Germinal center (tissue), 1 donor: ENCODE data around the gene DSG2.
"Not testable (repeated sequence)": the region's sequence is repeated elsewhere in the genome, so short reads cannot be mapped to it uniquely, and the experiment has no call there.

Experiments
- DNase-seq: peaks from one replicate; pipeline ENCODE4 v3.0.0; 2012; ENCODE audit warnings: mixed read lengths, low spot score

Gene DSG2

DNA sequence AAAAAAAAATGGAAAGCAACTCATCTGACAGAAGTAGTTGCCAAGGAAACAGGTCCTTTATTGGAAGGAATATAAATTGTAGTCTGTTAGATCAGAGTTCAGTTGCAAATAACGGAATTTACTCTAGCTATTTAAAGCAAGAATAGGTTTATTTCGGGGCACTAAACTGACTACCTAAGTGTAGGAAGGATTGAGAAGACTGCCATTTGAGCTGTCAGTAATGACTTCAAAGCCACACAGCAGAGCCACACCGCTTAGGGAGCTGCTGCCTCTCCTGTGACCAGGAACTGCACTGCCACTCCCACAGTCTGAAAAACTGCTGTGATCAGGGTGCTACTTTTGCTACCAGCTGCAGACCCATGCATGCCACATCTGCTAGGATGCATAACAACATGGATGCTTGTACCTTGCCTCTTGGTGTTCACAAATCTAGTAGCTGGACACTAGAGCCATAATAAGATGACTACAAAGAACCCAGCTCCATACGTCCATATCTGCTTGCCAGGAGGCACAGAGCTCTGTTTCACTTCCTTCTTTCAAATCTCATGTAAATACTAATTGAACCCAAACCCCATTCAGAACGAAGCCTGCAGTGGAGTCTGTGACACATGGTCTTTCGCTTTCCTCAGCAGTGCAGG lies 2.2 kb downstream of the DSG2 start:
- DNase-seq = no peak

DNA sequence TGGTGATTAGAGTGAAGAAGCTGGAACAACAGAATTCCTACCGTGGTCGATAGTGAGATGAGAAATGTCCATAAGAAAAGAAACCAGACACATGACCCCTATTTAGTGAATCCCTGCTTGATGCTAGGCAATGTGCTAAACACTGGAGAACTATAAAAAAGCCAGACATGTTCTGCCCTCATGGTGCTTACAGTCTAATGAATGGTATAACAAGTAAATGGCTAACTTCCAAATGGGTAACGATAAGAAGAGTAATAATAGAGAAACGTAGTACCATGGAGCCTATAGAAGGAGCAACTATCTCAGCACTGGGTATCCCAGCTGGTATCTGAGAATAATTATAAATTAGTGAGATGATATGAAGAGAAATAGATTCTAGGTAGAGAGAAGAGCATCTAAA lies 5.0 kb downstream of the DSG2 start:
- DNase-seq = no peak

DNA sequence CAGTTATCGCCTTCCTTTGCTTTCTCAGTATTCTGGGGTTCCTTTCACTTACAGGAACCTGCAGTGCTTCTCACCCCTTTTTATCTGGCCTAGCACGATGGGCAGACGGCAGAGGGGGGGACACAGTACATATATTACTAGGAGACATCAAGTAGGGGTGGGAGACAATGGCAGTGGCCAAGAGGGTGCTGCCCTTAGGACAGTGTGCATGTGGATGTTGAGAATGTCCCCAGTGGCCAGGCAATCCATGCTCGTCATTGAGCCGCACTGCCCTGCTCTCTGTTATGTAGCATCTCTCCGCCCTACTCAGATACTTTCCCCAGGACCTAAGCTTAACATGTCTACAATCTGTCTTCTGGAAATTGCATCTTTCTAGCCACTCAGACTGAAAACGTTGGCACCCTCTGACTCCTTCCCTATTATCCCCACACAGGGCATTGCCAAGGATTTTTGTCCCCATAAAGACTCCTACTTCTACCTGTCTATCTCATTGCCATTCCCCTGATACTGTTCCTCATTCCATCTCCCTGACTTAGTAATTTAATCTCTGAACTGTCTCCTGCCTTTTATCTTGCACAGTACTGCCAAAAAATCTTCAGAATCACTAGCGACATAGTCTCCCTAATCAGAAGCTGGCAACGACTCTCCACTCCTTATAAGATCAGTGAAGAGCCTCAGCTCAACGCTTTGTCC lies 6.6 kb downstream of the DSG2 start:
- no peak for DNase-seq

DNA sequence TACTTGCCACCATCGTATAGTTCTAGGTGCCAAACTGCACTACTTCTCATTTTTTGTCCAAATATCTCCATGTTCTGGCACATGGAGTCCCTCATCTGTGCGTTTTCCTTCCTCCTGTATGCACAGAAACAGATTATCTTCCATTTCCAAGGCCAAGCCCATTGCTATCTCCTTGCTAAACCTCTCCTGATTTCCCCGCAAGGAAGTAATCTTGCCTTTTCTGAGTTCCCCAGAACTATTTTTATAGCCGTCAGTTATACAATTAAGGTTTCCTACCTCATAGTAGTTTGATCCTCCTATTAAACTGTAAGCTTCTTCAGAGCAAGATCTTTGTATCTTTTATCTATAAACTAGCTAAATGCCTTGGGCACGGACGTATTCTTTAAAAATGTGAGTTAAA lies 7.2 kb downstream of the DSG2 start:
- DNase-seq = no peak

DNA sequence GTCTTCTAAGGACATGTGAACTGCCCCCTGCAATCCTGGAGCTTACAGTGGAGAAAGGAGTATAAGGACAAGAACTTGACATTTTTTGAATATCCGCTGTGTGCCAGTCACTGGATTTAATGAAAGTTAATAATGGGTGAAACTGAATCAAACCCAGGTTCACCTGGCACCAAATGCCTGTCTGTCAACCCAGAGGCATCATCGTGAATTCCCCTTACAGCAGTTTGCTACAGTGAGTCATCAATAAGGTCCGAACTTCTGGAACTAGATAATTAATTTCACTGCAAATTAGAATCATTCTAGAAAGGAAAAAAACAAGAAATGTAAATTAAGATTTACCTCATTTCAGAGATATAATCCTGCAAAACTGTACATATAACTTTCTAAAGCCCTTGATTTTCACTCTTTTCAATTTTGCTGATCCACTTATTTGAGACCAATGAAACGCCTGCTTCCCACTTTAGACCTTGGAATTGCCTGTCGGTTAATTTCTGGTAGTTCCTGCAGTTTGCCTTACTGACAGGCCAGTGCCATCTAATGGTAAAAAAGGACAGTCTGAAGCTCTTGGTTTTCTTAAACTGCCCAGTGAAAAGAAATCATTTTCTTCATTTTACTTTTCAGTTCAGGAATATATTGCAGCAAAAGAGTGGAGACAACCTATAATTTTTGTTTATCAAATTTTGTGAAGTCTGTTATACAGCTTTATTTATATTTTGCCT lies 8.2 kb downstream of the DSG2 start:
- no peak for DNase-seq

DNA sequence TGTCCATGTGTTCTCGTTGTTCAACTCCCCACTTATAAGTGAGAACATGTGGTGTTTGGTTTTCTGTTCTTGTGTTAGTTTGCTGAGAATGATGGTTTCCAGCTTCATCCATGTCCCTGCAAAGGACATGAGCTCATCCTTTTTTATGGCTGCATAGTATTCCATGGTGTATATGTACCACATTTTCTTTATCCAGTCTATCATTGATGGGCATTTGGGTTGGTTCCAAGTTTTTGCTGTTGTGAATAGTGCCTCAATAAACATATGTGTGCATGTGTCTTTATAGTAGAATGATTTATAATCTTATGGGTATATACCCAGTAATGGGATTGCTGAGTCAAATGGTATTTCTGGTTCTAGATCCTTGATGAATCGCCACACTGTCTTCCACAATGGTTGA lies 9.1 kb downstream of the DSG2 start:
- DNase-seq = not testable (repeated sequence)

DNA sequence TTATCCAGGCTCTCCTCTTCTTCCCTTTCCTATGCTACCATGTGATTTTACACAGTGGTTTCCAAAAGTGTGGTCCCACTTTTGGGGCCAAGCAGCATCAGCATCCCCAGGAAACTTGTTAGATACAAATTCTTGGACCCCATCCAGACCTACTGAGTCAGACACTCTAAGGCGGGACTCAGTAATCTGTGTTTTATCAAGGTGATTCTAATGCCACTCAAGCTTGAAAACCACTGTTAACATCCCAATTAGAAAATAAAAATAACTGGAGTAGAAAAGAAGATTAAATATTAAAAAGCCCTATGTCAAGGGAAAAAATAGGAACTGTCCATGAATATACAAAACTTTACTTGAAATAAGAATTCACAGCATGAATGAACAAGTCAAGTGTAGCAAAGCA lies 10.8 kb downstream of the DSG2 start:
- DNase-seq = no peak

DNA sequence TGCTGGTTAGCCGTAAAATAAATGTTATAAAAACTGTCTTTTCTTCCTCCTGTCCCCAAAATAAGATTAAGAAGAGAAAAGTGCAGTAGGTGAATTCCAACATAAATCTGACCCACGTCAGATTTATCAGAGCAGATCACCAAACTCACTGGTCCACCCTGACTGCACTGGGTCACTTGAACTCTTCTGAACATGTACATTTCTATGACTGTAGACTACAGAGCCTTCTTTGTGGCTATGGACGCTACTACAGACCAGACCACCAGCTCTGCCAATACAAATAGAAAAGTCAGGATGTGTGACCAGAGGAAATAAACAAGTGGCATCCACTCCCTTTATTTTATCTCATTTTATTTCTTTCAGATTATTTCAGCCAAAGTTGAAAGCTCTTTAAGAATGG lies 11.6 kb downstream of the DSG2 start:
- DNase-seq = no peak

DNA sequence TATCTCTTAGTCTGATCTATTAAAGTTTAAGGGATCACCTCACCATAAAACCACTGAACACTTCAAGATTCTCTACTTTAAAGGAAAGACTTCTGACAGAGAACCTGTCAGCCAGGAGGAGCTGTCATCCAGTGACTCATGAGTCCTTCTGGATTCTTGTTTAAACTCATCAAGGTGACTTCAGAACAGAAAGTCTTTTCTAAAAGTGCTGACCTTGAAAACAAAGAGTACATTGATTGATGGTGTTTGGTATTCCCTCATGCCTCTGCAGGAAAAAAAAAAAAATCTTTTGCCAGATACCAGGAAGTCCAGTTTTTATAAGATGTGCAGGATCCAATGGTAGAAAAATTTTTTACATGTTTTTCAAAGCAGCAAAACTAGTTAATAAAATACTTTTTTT lies 12.3 kb downstream of the DSG2 start:
- no peak for DNase-seq

DNA sequence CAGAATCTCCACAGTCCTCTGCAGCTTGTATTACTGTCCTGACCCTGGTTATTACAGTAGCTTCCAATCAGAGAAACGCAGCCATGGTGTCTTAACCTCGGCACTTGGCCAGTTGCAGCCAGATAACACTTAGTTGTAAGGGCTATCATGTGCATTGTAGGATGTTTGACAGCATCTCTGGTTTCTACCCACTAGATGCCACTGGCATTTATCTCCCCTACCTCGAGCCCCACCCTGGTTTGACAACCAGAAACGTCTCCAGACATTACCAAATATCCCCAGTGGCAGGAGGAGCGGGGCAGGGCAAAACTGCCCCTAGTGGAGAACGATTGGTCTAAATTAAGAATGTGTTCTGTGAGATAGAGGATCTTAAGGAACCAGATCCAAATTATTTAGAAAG lies 13.1 kb downstream of the DSG2 start:
- DNase-seq = no peak

DNA sequence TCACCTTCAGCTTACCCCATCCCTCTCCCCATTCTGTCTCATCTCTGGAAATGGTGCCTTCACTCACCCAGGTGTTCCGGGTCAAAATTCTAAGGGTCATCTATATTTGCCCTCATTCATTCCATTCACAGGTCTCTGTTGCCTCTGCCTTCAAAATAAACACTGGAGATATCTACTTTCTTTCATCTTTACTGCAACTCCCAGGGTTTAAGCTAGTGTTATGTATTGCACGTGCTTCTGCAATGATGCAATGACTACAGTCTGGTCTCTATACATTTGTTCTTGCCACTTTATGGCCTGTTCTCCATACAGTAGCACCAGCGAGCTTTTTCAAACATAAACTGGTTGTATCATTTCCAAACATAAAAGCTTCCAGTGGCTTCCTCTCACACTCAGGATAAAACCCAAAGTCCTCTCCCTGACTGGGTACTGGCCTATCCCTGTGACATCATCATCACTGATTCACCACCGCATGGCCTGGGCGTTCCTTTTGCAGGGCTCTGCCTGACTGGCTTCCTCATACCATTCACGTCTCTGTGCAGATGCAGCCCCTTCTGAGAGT lies 14.3 kb downstream of the DSG2 start:
- no peak for DNase-seq

DNA sequence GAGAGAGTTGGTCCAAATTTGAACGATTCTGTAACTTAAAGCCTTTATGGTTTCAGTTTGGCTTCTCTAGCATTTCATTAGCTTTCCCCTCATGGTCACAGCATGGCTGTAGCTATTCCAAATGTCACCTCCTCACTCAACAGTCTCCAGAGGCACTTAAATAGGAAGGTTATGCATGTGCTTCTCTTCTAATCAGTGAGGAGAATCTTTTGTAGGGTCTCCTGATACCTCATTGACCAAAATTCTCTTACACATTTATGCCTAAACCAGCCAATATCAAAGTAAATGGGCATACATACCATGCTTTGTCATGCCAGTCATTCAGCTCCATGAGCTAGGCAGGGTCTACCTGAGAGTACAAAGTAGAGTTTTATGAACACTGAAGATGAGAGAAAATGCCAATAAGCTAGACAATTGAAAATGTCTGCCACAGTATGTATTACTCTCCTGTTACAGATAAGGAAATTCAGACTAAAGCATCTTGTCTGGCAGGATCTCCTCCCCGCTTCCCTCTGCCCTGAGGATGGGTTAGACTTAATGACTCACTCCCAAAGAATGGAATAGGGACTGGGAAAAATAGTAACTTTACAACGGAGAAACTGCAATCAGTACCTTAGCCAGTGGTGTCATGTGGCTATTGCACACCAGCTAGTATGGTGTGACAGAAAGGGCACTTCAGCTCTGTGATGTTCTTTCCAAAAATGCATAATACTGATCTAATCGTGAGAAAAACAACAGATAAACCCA lies 15.4 kb downstream of the DSG2 start:
- no peak for DNase-seq

DNA sequence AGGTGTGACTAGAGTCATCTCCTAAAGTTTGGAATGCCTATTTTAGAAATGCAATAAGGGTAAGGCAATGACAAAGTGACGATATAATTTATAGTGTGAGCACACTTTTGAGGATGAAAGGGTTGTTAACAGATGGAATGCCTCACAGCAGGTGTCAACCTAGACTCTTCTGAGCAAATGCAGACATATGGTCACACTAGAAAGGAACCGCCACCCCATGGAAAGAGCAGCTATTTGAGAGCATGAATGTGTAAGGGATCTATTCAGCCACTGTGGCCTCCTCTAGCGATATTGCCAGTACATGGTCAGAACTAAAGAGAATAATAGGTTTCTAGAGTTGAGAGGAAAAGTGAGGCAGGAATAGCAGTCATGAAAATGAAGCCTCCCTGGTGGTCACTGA lies 18.5 kb downstream of the DSG2 start:
- no peak for DNase-seq

DNA sequence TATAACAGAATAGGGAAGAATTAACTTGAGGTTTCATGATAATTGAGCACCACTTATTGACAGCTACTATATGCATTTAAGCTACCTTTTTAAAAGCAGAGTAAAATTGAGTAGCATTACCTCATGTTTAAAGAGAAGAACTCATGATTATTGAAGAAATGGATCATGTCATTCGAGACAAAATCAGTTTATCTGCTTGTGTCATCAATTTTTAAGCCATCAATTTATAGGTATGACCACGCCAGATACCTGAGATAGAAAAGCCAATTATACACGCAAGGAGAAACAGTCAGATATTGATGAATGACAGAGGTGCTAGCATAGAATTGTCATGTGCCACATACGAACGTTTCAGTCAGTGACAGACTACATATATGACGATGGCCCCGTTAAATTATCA lies 28.4 kb downstream of the DSG2 start:
- DNase-seq = no peak

DNA sequence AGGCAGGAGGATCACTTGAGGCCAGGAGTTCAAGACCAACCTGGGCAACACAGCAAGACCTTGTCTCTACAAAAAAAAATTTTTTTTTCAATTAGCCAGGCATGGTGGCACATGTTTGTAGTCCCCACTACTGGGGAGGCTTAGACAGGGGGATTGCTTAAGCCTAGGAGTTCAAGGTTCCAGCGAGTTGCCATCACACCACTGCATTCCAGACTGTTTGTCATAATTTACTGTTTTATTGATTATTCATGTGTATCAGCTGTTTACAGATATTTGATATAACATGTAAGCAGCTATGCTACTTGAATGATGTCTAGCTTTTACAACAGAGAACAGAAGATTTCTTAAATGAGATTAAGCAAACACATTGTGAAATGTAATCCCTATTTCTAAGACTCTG lies 35.3 kb downstream of the DSG2 start:
- no peak for DNase-seq

DNA sequence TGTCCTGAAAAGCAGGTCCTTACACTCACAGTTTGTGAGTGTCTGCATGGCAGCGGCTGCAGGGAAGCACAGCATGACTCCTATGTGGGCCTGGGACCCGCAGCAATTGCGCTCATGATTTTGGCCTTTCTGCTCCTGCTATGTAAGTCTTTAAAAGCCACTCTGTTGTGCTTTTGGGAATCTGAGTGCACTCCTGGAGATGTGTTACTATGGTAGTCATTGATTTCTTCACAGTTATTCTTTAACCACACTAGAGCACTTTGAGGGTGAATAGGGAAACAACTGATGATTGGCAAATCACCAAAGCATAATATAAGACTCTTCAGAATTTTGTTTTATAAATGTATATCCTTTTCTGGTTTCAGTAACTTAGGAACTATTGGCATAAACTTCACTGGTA lies 40.9 kb downstream of the DSG2 start:
- no peak for DNase-seq

DNA sequence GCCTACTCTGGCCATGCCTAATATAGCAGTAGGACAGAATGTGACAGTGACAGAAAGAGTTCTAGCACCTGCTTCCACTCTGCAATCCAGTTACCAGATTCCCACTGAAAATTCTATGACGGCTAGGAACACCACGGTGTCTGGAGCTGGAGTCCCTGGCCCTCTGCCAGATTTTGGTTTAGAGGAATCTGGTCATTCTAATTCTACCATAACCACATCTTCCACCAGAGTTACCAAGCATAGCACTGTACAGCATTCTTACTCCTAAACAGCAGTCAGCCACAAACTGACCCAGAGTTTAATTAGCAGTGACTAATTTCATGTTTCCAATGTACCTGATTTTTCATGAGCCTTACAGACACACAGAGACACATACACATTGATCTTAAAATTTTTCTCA lies 48.5 kb downstream of the DSG2 start:
- DNase-seq = no peak

DNA sequence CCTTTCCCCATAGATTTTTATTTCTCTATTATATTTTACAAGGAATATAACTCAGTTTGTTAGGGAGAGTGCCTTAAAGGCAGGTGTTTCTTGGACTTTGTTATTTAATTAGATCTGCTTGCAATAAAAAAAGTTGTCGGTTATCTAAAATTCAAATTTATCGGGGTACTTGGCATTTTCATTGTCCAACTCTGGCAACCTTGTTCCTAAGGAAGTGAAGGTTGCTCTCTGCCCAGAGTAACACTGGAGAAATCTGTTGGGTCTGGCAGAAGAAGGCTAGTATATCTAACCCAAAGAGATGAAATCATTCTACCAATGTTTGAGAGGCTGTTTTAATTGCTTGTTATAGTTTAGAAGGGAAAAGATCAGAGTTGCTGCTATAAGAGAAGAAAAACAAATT lies 50.9 kb downstream of the DSG2 start:
- DNase-seq = no peak

DNA sequence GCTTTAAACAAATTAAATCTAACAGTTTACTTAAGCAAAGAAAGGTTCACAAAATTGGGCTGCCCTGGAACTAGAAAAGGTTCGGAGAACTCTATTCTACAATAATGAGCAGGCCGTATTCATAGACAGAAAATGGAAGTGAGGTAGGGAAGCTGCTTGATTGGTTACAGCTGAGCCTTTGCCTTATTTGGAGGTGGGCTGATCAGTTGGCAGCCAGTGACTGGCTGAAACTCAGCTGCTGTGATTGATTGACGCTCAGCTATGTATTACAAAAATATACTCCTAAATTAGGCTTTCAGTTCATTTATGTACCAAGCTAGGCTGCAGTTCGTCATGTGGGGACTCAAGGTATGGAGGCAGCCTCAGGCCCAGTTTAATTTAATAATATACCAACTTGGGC lies 51.4 kb downstream of the DSG2 start:
- DNase-seq = no peak

DNA sequence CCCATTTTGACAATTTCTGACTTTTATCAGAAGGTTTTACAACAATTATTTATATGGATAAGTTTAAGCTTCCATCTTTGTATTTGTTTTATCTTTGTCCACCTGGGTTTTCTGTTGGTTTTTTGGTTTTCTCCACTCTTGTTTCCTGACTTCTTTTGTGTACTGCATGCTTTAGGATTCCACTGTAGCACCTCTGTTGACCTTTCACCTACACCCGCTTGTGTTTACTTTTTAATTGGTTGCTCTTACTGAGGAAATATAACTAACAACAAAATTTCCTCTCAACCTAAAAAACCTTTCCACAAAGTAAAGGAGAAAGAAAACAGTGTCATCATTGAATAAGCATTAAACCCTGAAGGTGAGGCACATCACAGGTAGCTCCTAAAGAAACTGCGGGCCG lies 53.9 kb downstream of the DSG2 start:
- DNase-seq = no peak

DNA sequence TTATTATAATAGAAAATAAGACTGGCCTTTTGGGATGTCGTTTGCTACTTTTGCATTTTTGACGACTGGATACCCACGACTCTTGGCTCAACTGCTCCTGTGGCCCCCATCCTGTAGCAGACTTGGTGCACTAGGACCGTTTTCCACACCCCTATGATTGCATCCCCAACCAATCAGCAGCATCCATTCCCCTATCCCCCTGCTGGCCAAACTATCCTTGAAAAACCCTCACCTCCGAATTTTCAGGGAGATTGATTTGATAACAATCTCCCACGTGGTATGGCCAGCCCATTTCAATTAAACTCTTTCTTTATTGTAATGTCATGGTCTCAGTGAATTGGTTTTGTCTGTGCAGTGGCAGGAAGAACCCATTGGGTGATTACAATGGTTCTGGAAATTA lies 55.8 kb downstream of the DSG2 start:
- no peak for DNase-seq

DNA sequence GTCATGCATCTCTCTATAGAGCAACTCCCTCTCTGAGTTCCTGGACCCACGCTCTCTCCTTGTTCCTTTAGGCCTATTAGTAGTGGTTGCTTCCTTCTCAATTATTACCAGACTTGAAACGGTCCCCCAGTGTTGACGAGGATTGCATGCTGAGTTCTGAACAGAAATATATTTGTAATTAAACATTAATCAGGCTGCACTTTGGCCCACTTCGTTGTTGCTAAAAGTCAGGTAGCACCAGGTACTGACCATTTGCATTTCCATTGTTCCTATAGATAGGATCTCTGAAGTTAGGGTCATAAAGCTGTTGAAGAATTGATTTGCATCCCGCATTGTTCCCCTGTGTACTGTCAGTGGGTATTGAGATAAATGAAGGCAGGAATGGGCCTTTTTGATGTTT lies 56.8 kb downstream of the DSG2 start:
- no peak for DNase-seq
